HepG2 (cell line): ENCODE measurements around the gene ROM1. TPM values are rescaled to one million over a fixed set of nuclear protein-coding genes. Genes with fewer than 3 reads are reported as not detected.

Source experiments
- CEBPB ChIP-seq: IDR thresholded peaks from 2 replicates; pipeline ENCODE4 v1.6.1; 2011; ENCODE audit warnings: low read depth, low read length, improper control_type of control experiment, borderline replicate concordance
- DMTF1 ChIP-seq: sonication (generic); formaldehyde crosslinking; IDR thresholded peaks from 2 replicates; pipeline ENCODE4 v1.4.0; 2020; ENCODE audit warnings: mild to moderate bottlenecking, missing genetic modification reagents
- DPF2 ChIP-seq: sonication (generic); formaldehyde crosslinking; IDR thresholded peaks from 2 replicates; pipeline ENCODE4 v1.4.0; 2020; ENCODE audit warnings: mild to moderate bottlenecking, low read depth, missing genetic modification reagents, borderline replicate concordance
- E2F1 ChIP-seq: sonication (generic); formaldehyde crosslinking; IDR thresholded peaks from 2 replicates; pipeline ENCODE4 v1.5.0; 2020; ENCODE audit warnings: missing genetic modification reagents
- FOXK1 ChIP-seq: sonication (generic); formaldehyde crosslinking; IDR thresholded peaks from 2 replicates; pipeline ENCODE4 v1.4.0; 2020; ENCODE audit warnings: low read depth, missing genetic modification reagents, borderline replicate concordance
- IRF1 ChIP-seq: sonication (generic); formaldehyde crosslinking; IDR thresholded peaks from 2 replicates; pipeline ENCODE4 v1.4.0; 2020; ENCODE audit warnings: low read depth, mild to moderate bottlenecking, missing genetic modification reagents
- MATR3 ChIP-seq: sonication (generic); formaldehyde crosslinking; IDR thresholded peaks from 2 replicates; pipeline ENCODE4 v1.4.0; 2020; ENCODE audit warnings: missing genetic modification reagents
- NFE2L2 ChIP-seq: fragments of 150-350 bp; IDR thresholded peaks from 2 replicates; pipeline ENCODE4 v1.6.1; 2014; ENCODE audit warnings: low read length
- NR2C2 ChIP-seq: sonication (generic); formaldehyde crosslinking; IDR thresholded peaks from 2 replicates; pipeline ENCODE4 v1.4.0; 2020; ENCODE audit warnings: missing genetic modification reagents, mild to moderate bottlenecking, moderate library complexity, borderline replicate concordance
- POLR2AphosphoS2 ChIP-seq: IDR thresholded peaks from 2 replicates; pipeline ENCODE4 v1.6.1; 2011; ENCODE audit warnings: low read depth, low read length, improper control_type of control experiment
- SOX6 ChIP-seq, 2 experiments: fragments of 450-650 bp in 1 of 2; sonication (generic) in 1 of 2; formaldehyde crosslinking in 1 of 2; IDR thresholded peaks; 2 replicates each; pipeline versions ENCODE4 v1.4.0 to v1.6.1; 2017 to 2020; ENCODE audit warnings: antibody characterized with exemption in 1 of 2, mild to moderate bottlenecking in 1 of 2, missing genetic modification reagents in 1 of 2
- TAF15 ChIP-seq: fragments of 200-400 bp; formaldehyde crosslinking; IDR thresholded peaks from one replicate; pipeline ENCODE4 v1.6.1; 2018; ENCODE audit warnings: mild to moderate bottlenecking, low read depth, low read length; ENCODE audit not compliant: poor library complexity, severe bottlenecking
- THAP11 ChIP-seq: IDR thresholded peaks from 2 replicates; pipeline ENCODE4 v1.6.1; 2016; ENCODE audit warnings: missing biosample characterization, missing genetic modification reagents
- ZNF121 ChIP-seq: sonication (generic); formaldehyde crosslinking; IDR thresholded peaks from 2 replicates; pipeline ENCODE4 v1.5.0; 2020; ENCODE audit warnings: mild to moderate bottlenecking, missing genetic modification reagents
- ZNF276 ChIP-seq: sonication (generic); formaldehyde crosslinking; IDR thresholded peaks from 2 replicates; pipeline ENCODE4 v1.4.0; 2020; ENCODE audit warnings: mild to moderate bottlenecking, low read depth, missing genetic modification reagents
- ZNF607 ChIP-seq: sonication (generic); formaldehyde crosslinking; IDR thresholded peaks from 2 replicates; pipeline ENCODE4 v1.5.1; 2020; ENCODE audit warnings: missing genetic modification reagents, mild to moderate bottlenecking, borderline replicate concordance
- ZNF776 ChIP-seq: sonication (generic); formaldehyde crosslinking; IDR thresholded peaks from 2 replicates; pipeline ENCODE4 v1.4.0; 2020; ENCODE audit warnings: mild to moderate bottlenecking, missing genetic modification reagents
- ZNF878 ChIP-seq: sonication (generic); formaldehyde crosslinking; IDR thresholded peaks from 2 replicates; pipeline ENCODE4 v1.8.1; 2023; ENCODE audit warnings: mild to moderate bottlenecking, missing genetic modification reagents, moderate library complexity
- ZXDC ChIP-seq: sonication (generic); formaldehyde crosslinking; IDR thresholded peaks from 2 replicates; pipeline ENCODE4 v1.5.0; 2020; ENCODE audit warnings: mild to moderate bottlenecking, missing genetic modification reagents
- polyA plus RNA-seq, 8 experiments: library from polyadenylated mRNA; depleted of rRNA in 3 of 8; stranded (reverse) in 7 of 8; unstranded in 1 of 8; fragments of >200 nt; fragmentation: Illumina TruSeq in 4 of 8; extraction: Trizol in 4 of 8; gene quantifications; 2 replicates each; pipeline versions ENCODE4 v1.2.1 to v1.2.3, GENCODE V29; 2011 to 2016; ENCODE audit warnings: low read depth in 4 of 8, missing spikeins in 1 of 8, mixed read lengths in 1 of 8; ENCODE audit not compliant: insufficient read depth in 1 of 8
- total RNA-seq, 5 experiments: library from RNA; depleted of rRNA; stranded (reverse); fragments of >200 nt; fragmentation: Illumina TruSeq; extraction: Trizol; gene quantifications; 2 replicates each; pipeline ENCODE4 v1.2.3, GENCODE V29; 2016; ENCODE audit warnings: low read depth in 1 of 5

ROM1 gene
- total and polyA plus RNA-seq, 2 of the 13 experiments (the other 11 are each of a cell fraction or from before 2014, with no cell fraction given) = 1.2 to 2.4 TPM

- TF ChIP-seq ZNF276 (CRISPR knock-in tag) (no peak), MATR3 (no peak), ZXDC (CRISPR knock-in tag) (peak; percentile 29; the same call in 1 of the 2 replicates), TAF15 (peak; percentile 96), DPF2 (CRISPR knock-in tag) (no peak), ZNF878 (CRISPR knock-in tag) (peak; percentile 43; the same call in 1 of the 2 replicates), E2F1 (CRISPR knock-in tag) (peak; percentile 87; the same call in 1 of the 2 replicates), DMTF1 (CRISPR knock-in tag) (no peak), POLR2AphosphoS2 (0 out of 2 replicates have a peak, but pooled peaks have one; percentile 54), SOX6 (IDR thresholded peaks at IDR 0.05) (no peak), SOX6 (CRISPR knock-in tag; IDR thresholded peaks at IDR 0.05) (0 out of 2 replicates have a peak, but pooled peaks have one; percentile 9), ZNF776 (CRISPR knock-in tag) (0 out of 2 replicates have a peak, but pooled peaks have one; percentile 75), NR2C2 (CRISPR knock-in tag) (peak; percentile 97), FOXK1 (CRISPR knock-in tag) (no peak), ZNF607 (CRISPR knock-in tag) (no peak; the same call in 1 of the 2 replicates), THAP11 (peak; percentile 80), CEBPB (no peak), ZNF121 (CRISPR knock-in tag) (0 out of 2 replicates have a peak, but pooled peaks have one; percentile 9), IRF1 (CRISPR knock-in tag) (no peak), NFE2L2 (no peak)
Observed at GRCh38 chr11:62645946-62646824, 33.1 kb downstream of the ROM1 start, which contains the start of gene GANAB (continued).
